Caco-2 (cell line): ENCODE data around the gene PCGF1. TPM values are rescaled to one million over a fixed set of nuclear protein-coding genes. Genes with fewer than 3 reads are reported as not detected.

Experiments
- BruUV-seq: library from RNA; stranded (reverse); fragments of 400-500 nt; replicated peaks from 2 replicates; lab custom pipeline; 2021; lab: Mats Ljungman, UMichigan
- CTCF ChIA-PET: fragments of 300-600 bp; sonication (Branson Sonifier 250); formaldehyde crosslinking; loops from one replicate; lab custom pipeline; 2022; ENCODE audit warnings: antibody characterized with exemption; lab: Charles Lee
- POLR2A ChIA-PET: fragments of 300-600 bp; sonication (Branson Sonifier 250); formaldehyde crosslinking; loops from one replicate; lab custom pipeline; 2022; ENCODE audit warnings: antibody characterized with exemption; lab: Charles Lee
- DNase-seq, 2 experiments: peaks; one replicate each; pipeline versions ENCODE4 v3.0.0 to v3.0.0-alpha.2; 2020 to 2022
- H3K27me3 ChIP-seq: replicated peaks from 2 replicates; pipeline ENCODE4 v1.6.0; 2011; ENCODE audit warnings: low read length; ENCODE audit not compliant: control insufficient read depth, insufficient read depth
- H3K36me3 ChIP-seq: 2 replicates; pipeline ENCODE4 v1.5.1; 2011; ENCODE audit warnings: low read length; ENCODE audit not compliant: control insufficient read depth, insufficient read depth
- H3K4me1 ChIP-seq: fragments of 250-450 bp; sonication (Bioruptor Pico); 2 replicates; pipeline ENCODE4 v1.5.1; 2020; ENCODE audit warnings: mild to moderate bottlenecking
- H3K4me3 ChIP-seq: 2 replicates; pipeline ENCODE4 v1.5.1; 2011; ENCODE audit warnings: low read depth, mild to moderate bottlenecking, control low read depth, low read length
- H3K9me3 ChIP-seq: fragments of 250-450 bp; sonication (Bioruptor Pico); 2 replicates; pipeline ENCODE4 v1.5.1; 2020; ENCODE audit warnings: mild to moderate bottlenecking, moderate library complexity
- H3K27ac Mint-ChIP-seq: one replicate; pipeline ENCODE4 v1.8.0; 2022; ENCODE audit warnings: mixed read lengths; ENCODE audit not compliant: unreplicated experiment
- H3K27me3 Mint-ChIP-seq: one replicate; pipeline ENCODE4 v1.8.0; 2022; ENCODE audit warnings: mixed read lengths; ENCODE audit not compliant: insufficient read depth, unreplicated experiment
- H3K36me3 Mint-ChIP-seq: one replicate; pipeline ENCODE4 v1.8.0; 2022; ENCODE audit warnings: mild to moderate bottlenecking, mixed read lengths; ENCODE audit not compliant: insufficient read depth, unreplicated experiment
- H3K4me1 Mint-ChIP-seq: one replicate; pipeline ENCODE4 v1.8.0; 2022; ENCODE audit warnings: low read depth, mixed read lengths; ENCODE audit not compliant: unreplicated experiment
- H3K4me3 Mint-ChIP-seq: one replicate; pipeline ENCODE4 v1.8.0; 2022; ENCODE audit warnings: mild to moderate bottlenecking, moderate library complexity, mixed read lengths; ENCODE audit not compliant: unreplicated experiment
- H3K9me3 Mint-ChIP-seq: one replicate; pipeline ENCODE4 v1.8.0; 2022; ENCODE audit warnings: mixed read lengths; ENCODE audit not compliant: unreplicated experiment
- intact Hi-C: fragments of 100-400 bp; cut with micrococcal nuclease; formaldehyde crosslinking; loops from one replicate; pipeline ENCODE4 v1.10.0; 2022; ENCODE audit not compliant: unreplicated experiment
- total RNA-seq: library from RNA; stranded (reverse); gene quantifications from 2 replicates; pipeline ENCODE4 v1.2.3, GENCODE V29; 2022
- TF ChIP-seq, protein P1 (sequence below), 2 experiments: fragments of 200-600 bp in 1 of 2; IDR thresholded peaks; 1 replicate in 1 of 2; 2 replicates in 1 of 2; pipeline versions ENCODE4 v1.5.1 to v1.8.0; 2011 to 2022; ENCODE audit warnings: antibody characterized with exemption in 1 of 2, control low read depth in 1 of 2, inconsistent platforms in 1 of 2, low read depth in 1 of 2, low read length in 1 of 2, mild to moderate bottlenecking in 1 of 2, moderate library complexity in 1 of 2; ENCODE audit not compliant: insufficient read depth in 1 of 2, severe bottlenecking in 1 of 2, unreplicated experiment in 1 of 2

The PCGF1 gene
- total RNA-seq, 1 experiment from 2014 or later, result 29.7 TPM

DNA sequence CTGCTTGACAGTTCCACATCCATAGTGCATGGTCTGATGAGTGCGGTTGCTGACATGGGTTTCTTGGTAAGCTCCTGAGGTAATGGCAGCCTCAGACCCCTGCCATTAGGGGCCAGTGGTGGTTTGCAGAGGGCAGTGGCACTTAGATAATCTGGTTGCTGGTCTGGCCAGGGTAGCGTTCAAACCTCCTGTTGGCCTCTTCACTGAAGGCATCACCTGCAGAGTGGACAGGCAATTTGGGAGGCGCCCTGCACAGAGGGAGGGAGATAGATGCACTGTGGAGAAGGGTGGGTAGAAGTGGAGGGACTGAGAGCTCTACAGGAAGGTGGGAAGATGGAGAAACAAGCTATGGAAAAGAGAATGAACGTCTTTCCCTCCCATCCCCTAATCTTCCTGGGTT, 26.0 kb upstream of the PCGF1 start:
- BruUV-seq, result no TSS peak
- ChIA-PET CTCF (no interaction called here), POLR2A (interaction anchor here (0.6 kb wide), 1 partner anchor 54 kb away, joined by 4 read pairs; no protein-coding TSS in a partner anchor)
- Histone ChIP-seq H3K36me3 (no peaks in the 10 kb centered on the region), H3K9me3 (no peaks in the 10 kb centered on the region), H3K4me3 (no peak overlapping the region), H3K27me3 (no peaks in the 10 kb centered on the region), H3K4me1 (peaks cover under 1% of the 10 kb centered on the region)
- no peak for DNase-seq
- Mint-ChIP-seq H3K4me1 (peaks cover 14% of the 10 kb centered on the region), H3K36me3 (peaks cover 21% of the 10 kb centered on the region), H3K27ac (no peak overlapping the region), H3K9me3 (no peaks in the 10 kb centered on the region), H3K4me3 (no peak overlapping the region), H3K27me3 (no peaks in the 10 kb centered on the region)
- intact Hi-C loops, result no loop called here
- TF ChIP-seq, protein P1, sequence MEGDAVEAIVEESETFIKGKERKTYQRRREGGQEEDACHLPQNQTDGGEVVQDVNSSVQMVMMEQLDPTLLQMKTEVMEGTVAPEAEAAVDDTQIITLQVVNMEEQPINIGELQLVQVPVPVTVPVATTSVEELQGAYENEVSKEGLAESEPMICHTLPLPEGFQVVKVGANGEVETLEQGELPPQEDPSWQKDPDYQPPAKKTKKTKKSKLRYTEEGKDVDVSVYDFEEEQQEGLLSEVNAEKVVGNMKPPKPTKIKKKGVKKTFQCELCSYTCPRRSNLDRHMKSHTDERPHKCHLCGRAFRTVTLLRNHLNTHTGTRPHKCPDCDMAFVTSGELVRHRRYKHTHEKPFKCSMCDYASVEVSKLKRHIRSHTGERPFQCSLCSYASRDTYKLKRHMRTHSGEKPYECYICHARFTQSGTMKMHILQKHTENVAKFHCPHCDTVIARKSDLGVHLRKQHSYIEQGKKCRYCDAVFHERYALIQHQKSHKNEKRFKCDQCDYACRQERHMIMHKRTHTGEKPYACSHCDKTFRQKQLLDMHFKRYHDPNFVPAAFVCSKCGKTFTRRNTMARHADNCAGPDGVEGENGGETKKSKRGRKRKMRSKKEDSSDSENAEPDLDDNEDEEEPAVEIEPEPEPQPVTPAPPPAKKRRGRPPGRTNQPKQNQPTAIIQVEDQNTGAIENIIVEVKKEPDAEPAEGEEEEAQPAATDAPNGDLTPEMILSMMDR (IDR thresholded peaks at IDR 0.05; ENCODE audit: insufficient read depth in 1 of 2, low read depth in 1 of 2, low read length in 1 of 2, severe bottlenecking in 1 of 2, unreplicated experiment in 1 of 2), result no peak

DNA sequence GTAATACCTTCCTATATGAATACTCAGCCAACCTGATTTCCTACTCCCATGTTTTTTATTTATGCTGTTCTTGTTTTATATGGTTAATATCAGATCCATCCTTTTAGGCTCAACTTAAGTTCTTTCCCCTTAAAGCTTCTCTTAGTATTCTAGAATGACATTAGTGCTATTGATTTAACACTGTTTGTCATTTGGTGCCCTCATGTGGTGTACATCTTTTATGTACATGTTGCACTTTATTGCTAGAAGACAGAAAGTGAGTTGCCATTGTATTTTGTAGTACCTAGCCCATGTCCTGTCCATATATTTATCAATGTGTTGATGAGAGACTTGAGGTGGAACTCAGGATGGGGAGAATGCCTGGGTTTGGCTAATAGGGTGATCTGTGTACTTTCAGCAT, 24.7 kb upstream of the PCGF1 start:
- Histone ChIP-seq H3K9me3 (no peaks in the 10 kb centered on the region), H3K4me1 (peaks cover 6% of the 10 kb centered on the region), H3K36me3 (peaks cover 1% of the 10 kb centered on the region), H3K4me3 (no peak overlapping the region), H3K27me3 (no peaks in the 10 kb centered on the region)
- TF ChIP-seq, protein P1 (IDR thresholded peaks at IDR 0.05; ENCODE audit: insufficient read depth in 1 of 2, low read depth in 1 of 2, low read length in 1 of 2, severe bottlenecking in 1 of 2, unreplicated experiment in 1 of 2), result peak; percentile 8 to 16
- DNase-seq, result peak in 1 of 2 experiments; percentile 33
- intact Hi-C loops, result no loop called here
- Mint-ChIP-seq H3K36me3 (peaks cover 34% of the 10 kb centered on the region), H3K4me1 (peaks cover 18% of the 10 kb centered on the region), H3K4me3 (peak overlapping the region; percentile 99), H3K27ac (no peak overlapping the region), H3K27me3 (no peaks in the 10 kb centered on the region), H3K9me3 (no peaks in the 10 kb centered on the region)
- ChIA-PET CTCF (interaction anchor here (0.5 to 1.4 kb wide), 9 partner anchors 20 to 197 kb away, joined by 3 to 8 read pairs (median 5); partner anchors contain the start of genes CCDC142, MOGS, MRPL53 and TTC31), POLR2A (no interaction called here)
- BruUV-seq, result no TSS peak

DNA sequence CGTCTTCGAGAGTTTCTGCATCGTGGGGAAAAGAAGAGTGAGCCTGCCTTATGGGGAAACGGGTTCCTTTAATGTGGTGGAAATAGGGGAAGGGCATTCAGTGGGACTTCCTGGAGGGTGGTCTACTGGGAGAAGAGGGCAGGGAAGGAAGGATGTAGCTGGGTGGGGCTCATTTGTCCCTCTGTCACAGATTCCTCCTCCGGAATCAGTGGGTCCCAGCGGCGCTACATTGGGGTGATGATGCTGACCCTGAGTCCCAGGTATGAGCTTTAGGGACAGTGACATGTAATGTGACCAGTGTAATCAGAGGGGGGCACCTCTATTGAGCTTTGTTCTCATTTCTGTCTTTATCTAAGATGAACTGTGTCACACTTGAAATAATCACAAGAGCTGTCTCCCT, 24.2 kb upstream of the PCGF1 start:
- no TSS peak for BruUV-seq
- H3K36me3 ChIP-seq, result peaks cover 5% of the 10 kb centered on the region
- POLR2A ChIA-PET, result no interaction called here
- TF ChIP-seq, protein P1 (IDR thresholded peaks at IDR 0.05; ENCODE audit: insufficient read depth in 1 of 2, low read depth in 1 of 2, low read length in 1 of 2, severe bottlenecking in 1 of 2, unreplicated experiment in 1 of 2), result no peak
- Mint-ChIP-seq H3K27ac (no peak overlapping the region), H3K4me3 (peak overlapping the region; percentile 99), H3K9me3 (no peaks in the 10 kb centered on the region), H3K36me3 (peaks cover 39% of the 10 kb centered on the region), H3K4me1 (peaks cover 18% of the 10 kb centered on the region), H3K27me3 (no peaks in the 10 kb centered on the region)
- CTCF ChIA-PET, result interaction anchor here (0.5 to 1.4 kb wide), 9 partner anchors 19 to 196 kb away, joined by 3 to 8 read pairs (median 5); partner anchors contain the start of genes CCDC142, MOGS, MRPL53 and TTC31
- H3K27me3 ChIP-seq, result no peaks in the 10 kb centered on the region
- intact Hi-C loops, result no loop called here
- peaks cover 6% of the 10 kb centered on the region for H3K4me1 ChIP-seq
- H3K9me3 ChIP-seq, result no peaks in the 10 kb centered on the region
- no peak for DNase-seq
- no peak overlapping the region for H3K4me3 ChIP-seq
